AG10803 (cell line): ENCODE results near the gene CAPNS2.

Experiments used
- DNase-seq: peaks from one replicate; pipeline ENCODE4 v3.0.0; 2010; ENCODE audit warnings: low read depth
- H3K4me3 ChIP-seq: 2 replicates; pipeline ENCODE4 v1.5.1; 2011; ENCODE audit warnings: mild to moderate bottlenecking, low read length, control low read depth
- CTCF ChIP-seq: conservative IDR thresholded peaks from 2 replicates; pipeline ENCODE4 v1.5.1; 2011; ENCODE audit warnings: mild to moderate bottlenecking, low read length, control low read depth, inconsistent platforms

Gene CAPNS2

GRCh38 chr16:55534756-55535155 lies 31.7 kb upstream of the CAPNS2 start:
- H3K4me3 ChIP-seq = no peak overlapping the region
- DNase-seq = no peak
- TF ChIP-seq CTCF = no peak

GRCh38 chr16:55539049-55539448 lies 27.4 kb upstream of the CAPNS2 start:
- DNase-seq = peak; percentile 65
- TF ChIP-seq CTCF = no peak

GRCh38 chr16:55539488-55539887 lies 27.0 kb upstream of the CAPNS2 start:
- DNase-seq = no peak
- no peak for TF ChIP-seq CTCF

More at GRCh38 chr16:55539049-55539448, 27.4 kb upstream of the CAPNS2 start:
- no peak overlapping the region for H3K4me3 ChIP-seq

GRCh38 chr16:55540221-55540620 lies 26.3 kb upstream of the CAPNS2 start:
- DNase-seq = no peak
- H3K4me3 ChIP-seq = no peak overlapping the region
- no peak for TF ChIP-seq CTCF

More at GRCh38 chr16:55539488-55539887, 27.0 kb upstream of the CAPNS2 start:
- H3K4me3 ChIP-seq = no peak overlapping the region

- no peak overlapping the region for H3K4me3 ChIP-seq
- DNase-seq = peak; percentile 59
- no peak for TF ChIP-seq CTCF
Measured at GRCh38 chr16:55542459-55543082, 23.9 kb upstream of the CAPNS2 start.

GRCh38 chr16:55543472-55543871 lies 23.0 kb upstream of the CAPNS2 start:
- peak; percentile 50 for TF ChIP-seq CTCF
- no peak overlapping the region for H3K4me3 ChIP-seq
- peak; percentile 41 for DNase-seq

- TF ChIP-seq CTCF = no peak
- peak; percentile 86 for DNase-seq
- no peak overlapping the region for H3K4me3 ChIP-seq
Measured at GRCh38 chr16:55552621-55553020, 13.9 kb upstream of the CAPNS2 start.
